GM21360 (cell line): Measurements from ENCODE around the gene PATZ1.
"Not testable (repeated sequence)": the region's sequence is repeated elsewhere in the genome, so short reads cannot be mapped to it uniquely, and the experiment has no call there.

Experiments
- ATAC-seq: cut with Tn5 transposase; IDR thresholded peaks from one replicate; pipeline ENCODE4 v1.9.1; 2021; ENCODE audit warnings: mild to moderate bottlenecking, moderate library complexity; ENCODE audit not compliant: unreplicated experiment

The PATZ1 gene, protein sequence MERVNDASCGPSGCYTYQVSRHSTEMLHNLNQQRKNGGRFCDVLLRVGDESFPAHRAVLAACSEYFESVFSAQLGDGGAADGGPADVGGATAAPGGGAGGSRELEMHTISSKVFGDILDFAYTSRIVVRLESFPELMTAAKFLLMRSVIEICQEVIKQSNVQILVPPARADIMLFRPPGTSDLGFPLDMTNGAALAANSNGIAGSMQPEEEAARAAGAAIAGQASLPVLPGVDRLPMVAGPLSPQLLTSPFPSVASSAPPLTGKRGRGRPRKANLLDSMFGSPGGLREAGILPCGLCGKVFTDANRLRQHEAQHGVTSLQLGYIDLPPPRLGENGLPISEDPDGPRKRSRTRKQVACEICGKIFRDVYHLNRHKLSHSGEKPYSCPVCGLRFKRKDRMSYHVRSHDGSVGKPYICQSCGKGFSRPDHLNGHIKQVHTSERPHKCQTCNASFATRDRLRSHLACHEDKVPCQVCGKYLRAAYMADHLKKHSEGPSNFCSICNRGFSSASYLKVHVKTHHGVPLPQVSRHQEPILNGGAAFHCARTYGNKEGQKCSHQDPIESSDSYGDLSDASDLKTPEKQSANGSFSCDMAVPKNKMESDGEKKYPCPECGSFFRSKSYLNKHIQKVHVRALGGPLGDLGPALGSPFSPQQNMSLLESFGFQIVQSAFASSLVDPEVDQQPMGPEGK

GRCh38 chr22:31346255-31346732 is at the start of gene PATZ1:
Gene PATZ1 (minus strand): TSS chr22:31346346. CDS start chr22:31345602, 744 bp downstream.
- ATAC-seq, result peak; percentile 30

DNA sequence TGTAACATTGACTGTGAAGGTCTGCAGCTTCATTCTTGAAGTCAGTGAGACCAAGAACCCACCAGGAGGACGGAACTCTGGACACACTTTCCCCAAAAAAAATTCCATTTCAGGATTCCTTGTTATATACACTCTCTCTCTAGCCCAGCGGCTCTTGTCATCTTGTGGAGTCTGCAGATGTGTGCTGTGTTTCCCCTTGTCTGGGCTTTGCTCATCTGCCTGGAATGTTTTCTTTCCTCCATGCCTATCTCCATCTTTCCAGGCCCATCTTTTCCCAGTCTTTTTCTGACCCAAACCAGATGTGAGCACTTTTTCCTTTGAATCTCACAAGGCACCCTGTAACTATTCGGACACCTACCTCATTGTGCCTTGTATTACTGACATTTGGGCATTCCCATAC is 48.2 kb upstream of the PATZ1 start:
- no peak for ATAC-seq

GRCh38 chr22:31393893-31394292 is 47.7 kb upstream of the PATZ1 start:
- no peak for ATAC-seq

GRCh38 chr22:31378651-31379050 is 32.5 kb upstream of the PATZ1 start:
- not testable (repeated sequence) for ATAC-seq

GRCh38 chr22:31378123-31378522 is 32.0 kb upstream of the PATZ1 start:
- ATAC-seq, result no peak

DNA sequence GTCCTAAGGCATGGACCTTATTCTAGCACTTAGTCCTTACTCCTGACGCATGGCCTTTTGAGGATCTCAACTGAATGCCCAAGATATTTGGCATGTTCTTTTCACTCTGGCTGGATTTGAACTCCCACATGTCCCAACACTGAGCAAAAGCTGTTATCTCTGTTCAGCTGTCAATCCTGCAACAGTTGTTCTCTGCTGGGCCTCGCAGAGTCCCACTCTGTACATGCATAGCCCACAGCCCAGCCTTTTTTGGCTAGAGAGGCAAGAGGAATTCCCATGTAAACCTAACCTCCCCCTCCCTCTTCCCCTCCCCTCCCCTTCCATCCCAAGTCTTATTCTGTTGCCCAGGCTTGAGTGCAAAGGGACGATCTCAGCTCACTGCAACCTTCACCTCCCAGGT is 31.5 kb upstream of the PATZ1 start:
- no peak for ATAC-seq

GRCh38 chr22:31367426-31367825 is 21.3 kb upstream of the PATZ1 start:
- no peak for ATAC-seq

- ATAC-seq, result no peak
Measured at GRCh38 chr22:31363885-31364465, 17.8 kb upstream of the PATZ1 start.

- ATAC-seq, result no peak
Measured at GRCh38 chr22:31361743-31362142, 15.6 kb upstream of the PATZ1 start.

GRCh38 chr22:31360029-31360428 is 13.9 kb upstream of the PATZ1 start:
- no peak for ATAC-seq

DNA sequence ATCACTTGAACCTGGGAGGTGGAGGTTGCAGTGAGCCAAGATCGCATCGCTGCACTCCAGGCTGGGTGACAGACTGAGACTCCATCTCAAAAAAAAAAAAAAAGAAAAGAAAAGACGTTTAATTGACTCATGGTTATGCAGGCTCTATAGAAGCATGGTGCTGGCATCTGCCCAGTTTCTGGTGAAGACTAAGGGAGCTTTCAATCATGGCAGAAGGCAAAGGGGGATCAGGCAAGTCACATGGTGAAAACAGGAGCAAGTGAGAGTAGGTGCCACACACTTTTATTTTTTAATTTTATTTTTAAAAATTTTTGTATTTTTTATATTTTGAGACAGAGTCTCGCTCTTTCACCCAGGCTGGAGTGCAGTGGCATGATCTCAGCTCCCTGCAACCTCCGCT is 8.4 kb upstream of the PATZ1 start:
- ATAC-seq, result no peak

DNA sequence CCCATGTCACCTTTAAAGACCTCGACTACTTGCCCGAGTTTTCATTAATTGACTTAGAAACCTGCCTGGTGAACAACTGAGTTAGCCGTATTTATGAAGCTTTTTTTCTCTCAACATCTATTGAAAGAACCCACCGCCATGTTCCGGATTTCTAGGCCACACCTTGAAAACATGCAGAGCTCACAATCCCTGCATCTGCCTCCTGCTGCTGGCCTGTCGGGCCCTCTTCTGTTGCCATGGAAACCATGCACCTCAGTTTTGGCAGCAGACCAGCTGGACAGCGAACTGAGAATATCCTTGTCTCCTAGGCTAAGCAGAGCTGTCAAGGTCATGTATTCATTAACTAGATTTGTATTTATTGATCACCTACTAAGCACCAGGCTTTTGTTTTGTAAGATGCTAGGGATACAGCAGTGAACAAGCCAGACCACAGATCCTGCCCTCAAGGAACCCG is 4.3 kb upstream of the PATZ1 start:
- no peak for ATAC-seq

GRCh38 chr22:31349960-31350359 is 3.8 kb upstream of the PATZ1 start:
- ATAC-seq, result no peak

DNA sequence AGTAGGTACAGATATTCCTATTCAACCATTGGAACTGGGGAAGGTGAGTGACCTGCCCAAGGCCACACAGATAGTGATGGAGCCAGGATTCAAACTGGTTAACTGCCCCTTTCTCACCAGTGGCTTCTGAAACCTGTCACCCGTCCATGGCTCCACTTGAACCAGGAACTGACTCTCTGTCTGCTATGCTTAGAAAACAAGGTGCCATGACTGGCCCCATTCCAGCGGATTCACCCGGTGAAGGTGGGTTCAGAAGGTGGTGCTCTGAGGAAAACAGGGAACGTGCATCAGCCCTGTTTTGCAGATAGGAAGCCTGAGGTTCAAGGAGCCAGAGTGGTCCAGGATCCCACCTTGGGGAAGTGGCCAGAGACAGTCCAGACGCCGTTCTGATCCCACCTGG is 2.6 kb upstream of the PATZ1 start:
- ATAC-seq, result no peak

GRCh38 chr22:31348009-31348337 is 1.8 kb upstream of the PATZ1 start:
- ATAC-seq, result not testable (repeated sequence)

- ATAC-seq, result no peak
Measured at GRCh38 chr22:31347251-31348008, 1.3 kb upstream of the PATZ1 start.

GRCh38 chr22:31346733-31347250 is 646 bp upstream of the PATZ1 start:
- ATAC-seq, result no peak

DNA sequence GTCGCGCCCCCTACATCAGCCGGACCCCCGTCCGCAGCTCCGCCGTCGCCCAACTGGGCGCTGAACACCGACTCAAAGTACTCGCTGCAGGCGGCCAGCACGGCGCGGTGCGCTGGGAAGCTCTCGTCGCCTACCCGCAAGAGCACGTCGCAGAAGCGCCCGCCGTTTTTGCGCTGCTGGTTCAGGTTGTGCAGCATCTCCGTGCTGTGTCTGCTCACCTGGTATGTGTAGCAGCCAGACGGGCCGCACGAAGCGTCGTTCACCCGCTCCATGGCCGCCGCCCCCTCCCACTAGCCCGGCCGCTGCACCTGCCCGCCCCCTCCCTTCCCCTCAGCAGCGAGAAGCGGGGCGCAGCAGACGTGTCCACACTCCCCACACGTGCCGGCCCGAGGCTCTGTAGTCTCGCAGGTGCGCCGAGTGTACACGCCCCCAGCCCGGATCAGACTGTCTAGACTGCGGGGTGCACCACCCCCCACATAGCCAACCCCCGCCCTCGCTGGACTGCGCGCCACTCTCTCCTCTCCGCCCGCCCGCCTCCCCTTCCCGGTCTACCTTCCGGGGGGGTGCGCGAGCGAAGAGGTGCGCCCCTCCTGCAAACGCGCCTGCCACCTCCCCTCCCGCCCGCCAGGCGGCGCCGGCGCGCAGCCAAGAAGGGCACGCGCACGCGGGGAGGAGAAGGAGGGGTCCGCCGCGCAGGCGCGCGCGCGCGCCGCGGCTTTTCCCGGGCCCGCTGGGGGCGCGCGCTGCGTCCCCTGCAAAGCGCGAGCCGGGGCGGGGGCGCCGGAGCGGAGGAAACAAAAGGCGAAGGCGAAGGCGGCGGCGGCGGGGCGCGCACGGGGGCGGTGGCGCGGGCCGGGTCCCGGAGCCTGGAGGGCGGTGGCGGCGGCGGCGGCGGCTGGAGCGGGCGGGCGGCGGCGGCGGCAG is 553 bp downstream of the PATZ1 start:
- peak; percentile 45 for ATAC-seq

DNA sequence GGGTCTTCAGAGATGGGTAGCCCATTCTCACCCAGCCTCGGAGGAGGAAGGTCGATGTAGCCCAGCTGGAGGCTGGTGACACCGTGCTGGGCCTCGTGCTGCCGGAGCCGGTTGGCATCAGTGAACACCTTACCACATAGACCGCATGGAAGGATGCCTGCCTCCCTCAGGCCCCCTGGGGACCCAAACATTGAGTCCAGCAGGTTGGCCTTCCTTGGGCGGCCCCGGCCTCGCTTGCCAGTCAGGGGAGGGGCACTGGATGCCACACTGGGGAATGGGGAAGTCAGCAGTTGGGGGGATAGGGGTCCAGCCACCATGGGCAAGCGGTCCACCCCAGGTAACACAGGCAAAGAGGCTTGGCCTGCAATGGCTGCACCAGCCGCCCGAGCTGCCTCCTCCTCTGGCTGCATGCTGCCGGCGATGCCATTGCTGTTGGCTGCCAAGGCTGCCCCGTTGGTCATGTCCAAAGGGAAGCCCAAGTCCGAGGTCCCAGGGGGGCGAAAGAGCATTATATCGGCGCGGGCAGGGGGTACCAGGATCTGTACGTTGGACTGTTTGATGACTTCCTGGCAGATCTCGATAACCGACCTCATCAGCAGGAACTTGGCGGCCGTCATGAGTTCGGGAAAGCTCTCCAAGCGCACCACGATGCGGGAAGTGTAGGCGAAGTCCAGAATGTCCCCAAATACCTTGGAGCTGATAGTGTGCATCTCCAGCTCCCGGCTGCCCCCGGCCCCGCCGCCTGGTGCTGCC is 1.4 kb downstream of the PATZ1 start:
- no peak for ATAC-seq
